NCI-H2227 treated with DMSO at 0.1 percent for 48 hours (cell line): Measurements from ENCODE around the gene TMEM203.

ENCODE experiments used
- DNase-seq: peaks from one replicate; lab custom pipeline; 2025; lab: John Stamatoyannopoulos, UW

TMEM203 gene

GRCh38 chr9:137178939-137179630 lies 26.4 kb downstream of the TMEM203 start:
- DNase-seq: no peak

DNA sequence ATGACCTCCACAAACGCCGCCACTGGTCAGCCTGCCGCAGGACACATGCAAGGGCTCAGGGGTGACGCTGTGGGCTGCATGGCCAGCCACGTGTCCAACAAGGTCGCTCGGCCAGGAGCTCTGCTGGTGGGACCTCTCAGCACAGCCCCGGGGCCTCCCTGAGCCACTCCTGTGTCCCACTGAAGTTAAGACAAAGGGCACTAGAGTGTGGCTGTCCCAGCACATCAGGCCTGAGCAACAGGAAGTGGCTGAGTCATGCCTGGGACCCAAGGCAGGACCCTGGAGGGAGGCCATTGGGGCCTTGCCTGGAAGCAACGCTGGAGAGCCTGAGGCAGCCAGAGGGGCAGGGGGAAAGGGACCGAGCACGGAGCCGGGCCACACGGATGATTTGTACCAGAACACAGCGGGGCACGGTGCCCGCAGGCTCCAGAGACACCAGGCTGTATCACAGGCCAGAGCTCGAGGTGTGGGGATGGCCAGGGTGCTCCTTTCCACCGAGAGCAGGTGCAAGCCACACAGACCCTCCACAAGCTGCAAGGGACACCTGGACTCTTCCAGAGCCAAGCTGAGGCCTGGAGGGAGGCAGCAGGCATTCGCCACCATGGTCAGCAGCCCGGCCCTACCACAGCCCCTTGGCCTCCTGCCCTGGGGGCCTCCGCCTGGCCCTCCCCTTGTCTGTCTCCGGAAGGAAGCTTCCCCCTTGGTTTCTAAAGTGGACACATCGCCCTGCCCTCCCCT lies 27.1 kb downstream of the TMEM203 start:
- no peak for DNase-seq

DNA sequence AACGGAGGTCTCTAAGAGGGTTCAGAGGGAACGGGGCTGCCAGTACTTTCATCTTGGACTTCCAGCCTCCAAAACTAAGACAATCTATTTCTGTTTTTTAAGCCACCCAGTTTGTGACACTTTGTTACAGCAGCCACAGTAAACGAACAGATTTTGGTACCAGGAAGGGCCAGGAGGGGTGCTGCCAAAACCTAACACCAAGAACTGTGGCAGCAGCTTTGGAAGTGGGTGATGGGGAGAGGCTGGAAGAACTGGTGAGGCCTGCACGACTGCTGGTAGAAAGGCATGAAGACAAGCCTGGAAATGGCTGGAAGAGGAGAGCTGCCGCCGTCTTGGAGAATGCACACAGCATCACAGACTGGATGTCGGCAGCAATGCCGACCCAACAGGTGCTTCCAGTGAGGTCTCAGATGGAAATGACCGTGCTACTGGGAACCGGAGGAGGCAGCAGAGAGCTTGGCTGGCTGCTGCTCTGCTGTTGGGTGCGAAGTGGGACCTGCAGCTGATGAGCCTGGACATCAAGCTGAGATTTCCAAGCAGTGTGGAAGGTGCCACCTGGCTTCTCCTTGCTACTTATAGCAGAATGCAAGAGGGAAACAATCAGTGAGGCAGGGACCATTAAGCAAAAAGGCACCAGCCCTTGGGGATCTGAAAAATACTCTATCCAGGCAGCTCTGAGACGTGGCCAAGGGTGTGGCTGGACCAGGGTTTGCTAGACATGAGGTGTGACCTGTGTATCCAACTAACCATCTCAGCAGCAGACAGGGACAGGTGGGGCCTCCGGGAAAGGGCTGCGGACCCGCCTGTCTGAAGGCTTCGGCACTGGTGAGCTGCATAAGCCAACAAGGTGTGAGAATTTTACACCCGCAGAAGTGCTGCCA lies 28.9 kb downstream of the TMEM203 start:
- DNase-seq: peak; percentile 2

GRCh38 chr9:137175345-137175961 lies 30.0 kb downstream of the TMEM203 start:
- DNase-seq: no peak

GRCh38 chr9:137174722-137175293 lies 30.6 kb downstream of the TMEM203 start:
- DNase-seq: no peak

GRCh38 chr9:137173796-137174664 lies 31.4 kb downstream of the TMEM203 start:
- DNase-seq: no peak

- DNase-seq: no peak
These were observed 32.3 kb downstream of the TMEM203 start for GRCh38 chr9:137172901-137173795.

GRCh38 chr9:137171149-137171900 lies 34.1 kb downstream of the TMEM203 start:
- no peak for DNase-seq

DNA sequence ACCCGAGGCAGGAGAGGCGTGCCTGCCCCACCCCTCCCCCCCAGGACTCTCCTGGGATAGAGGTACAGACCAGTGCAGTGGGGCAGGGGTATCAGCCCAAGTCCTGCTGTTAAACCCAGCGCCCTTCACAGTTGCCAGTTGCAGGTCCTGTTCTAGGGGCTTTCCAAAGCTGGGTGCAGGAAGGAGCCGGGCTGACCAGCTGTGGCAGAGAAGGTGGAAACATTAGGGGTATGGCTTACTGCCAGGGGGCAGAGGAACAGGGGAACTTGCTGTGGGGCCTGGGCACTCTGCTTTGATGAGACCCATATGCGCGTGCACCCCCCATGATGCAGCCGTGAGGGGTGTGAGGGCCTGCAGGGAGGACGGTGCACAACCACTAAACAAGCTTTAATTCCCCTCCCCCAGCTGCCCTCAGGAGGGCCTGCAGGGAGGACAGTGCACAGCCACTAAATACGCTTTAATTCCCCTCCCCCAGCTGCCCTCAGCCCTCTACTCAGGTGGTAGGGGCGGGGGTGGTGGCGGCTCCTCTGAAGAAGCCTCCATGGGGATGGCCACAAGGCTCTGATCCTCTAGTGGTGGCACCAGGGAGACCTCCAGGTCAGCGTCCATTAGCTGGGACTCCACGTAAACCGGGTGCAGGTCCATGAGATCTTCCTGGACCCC lies 34.8 kb downstream of the TMEM203 start:
- no peak for DNase-seq

DNA sequence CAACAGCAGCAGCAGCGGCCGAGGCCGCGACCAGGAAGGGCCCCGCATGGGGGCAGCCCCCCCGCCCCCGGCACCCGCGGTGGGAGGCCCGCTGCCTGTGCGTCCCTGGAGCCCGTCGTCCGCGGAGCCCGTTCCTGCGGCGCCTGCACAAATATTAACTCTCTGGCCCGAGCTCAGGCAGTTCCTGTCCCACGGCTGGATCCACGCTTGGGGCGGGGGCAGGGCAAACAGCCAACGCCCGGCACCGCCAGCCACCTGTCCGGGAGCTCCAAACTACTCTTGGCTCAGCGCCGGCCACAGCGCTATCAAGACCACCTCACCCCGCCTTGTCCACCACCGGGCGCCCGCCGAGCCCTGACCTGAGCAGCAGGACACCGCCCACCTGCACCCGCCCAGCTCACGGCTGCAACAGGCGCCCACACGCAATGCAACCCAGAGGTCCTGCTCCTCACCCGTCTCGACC lies 35.5 kb downstream of the TMEM203 start, which contains the start of gene LRRC26:
LRRC26 (minus strand) TSS at position 156 of the 463 bp plus-strand sequence; CDS start at position 48, 108 bp downstream.
- DNase-seq: no peak

DNA sequence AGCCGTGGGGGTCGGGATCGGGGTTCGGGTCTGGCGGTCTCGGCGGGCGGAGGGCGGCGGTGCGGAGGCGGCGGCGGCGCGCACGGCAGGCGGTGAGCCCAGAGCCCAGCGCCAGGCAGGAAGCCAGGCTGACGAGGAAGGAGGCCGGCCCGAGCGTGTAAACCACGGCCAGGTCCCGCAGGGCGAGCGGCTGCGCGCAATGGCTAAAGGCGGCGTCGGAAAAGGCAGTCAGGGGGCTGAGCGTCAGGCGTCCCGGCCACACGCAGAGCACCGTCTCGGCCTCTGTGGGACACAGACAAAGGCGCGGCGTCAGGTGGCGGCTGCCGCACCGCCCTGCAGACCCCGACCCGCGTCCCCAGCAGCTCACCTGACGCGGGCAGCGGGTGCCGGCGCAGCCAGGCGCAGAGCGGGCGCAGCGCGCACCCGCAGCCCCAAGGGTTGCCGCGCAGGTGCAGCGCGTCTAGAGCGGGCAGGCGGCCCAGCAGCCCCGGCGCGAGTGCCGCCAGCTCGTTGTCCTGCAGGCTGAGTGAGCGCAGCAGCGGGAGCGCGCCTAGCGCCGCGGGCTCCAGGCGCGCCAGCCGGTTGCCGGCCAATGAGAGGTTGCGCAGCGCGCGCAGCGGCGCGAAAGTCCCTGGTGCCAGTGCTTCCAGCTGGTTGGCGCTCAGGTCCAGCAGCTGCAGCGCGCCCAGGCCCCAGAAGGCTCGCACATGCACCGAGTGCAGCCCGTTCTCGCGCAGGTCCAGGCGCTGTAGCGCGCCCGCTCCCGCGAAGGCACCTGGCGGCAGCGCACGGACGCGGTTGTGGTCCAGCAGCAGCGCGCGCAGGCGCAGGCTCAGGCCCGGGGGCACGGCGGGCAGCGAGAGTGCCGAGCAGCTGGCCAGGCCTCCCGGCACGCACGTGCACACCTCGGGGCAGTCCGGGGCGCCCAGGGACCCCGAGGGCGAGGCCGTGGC lies 36.3 kb downstream of the TMEM203 start:
- peak; percentile 54 for DNase-seq

DNA sequence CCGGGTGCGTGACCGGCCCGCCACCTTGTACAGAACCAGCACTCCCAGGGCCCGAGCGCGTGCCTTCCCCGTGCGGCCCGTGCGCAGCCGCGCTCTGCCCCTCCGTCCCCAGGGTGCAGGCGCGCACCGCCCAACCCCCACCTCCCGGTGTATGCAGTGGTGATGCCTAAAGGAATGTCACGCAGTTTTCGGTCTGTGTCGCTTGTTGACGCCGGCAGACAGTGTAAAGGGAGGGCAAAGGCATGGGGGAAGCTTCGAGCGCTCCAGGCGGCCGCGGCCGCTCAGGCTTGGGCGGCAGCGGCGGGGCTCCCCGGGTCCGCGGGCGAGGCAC lies 36.9 kb downstream of the TMEM203 start:
- DNase-seq: no peak

GRCh38 chr9:137167747-137168572 lies 37.5 kb downstream of the TMEM203 start:
- DNase-seq: peak; percentile 2

DNA sequence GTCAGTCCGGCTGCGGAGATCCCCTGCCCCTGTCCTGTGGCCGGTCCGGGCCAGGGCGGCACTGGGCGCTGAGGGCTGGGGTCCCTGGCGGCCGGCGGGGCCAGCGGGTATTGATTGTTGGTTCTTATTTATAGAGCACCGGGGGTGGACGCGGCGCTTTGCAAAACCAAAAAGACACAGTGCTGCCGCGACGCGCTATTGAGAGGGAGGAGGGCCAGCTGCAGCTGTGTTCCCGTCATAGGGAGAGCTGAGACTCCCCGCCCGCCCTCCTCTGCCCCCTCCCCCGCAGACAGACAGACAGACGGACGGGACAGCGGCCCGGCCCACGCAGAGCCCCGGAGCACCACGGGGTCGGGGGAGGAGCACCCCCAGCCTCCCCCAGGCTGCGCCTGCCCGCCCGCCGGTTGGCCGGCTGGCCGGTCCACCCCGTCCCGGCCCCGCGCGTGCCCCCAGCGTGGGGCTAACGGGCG lies 38.1 kb downstream of the TMEM203 start:
- peak; percentile 8 for DNase-seq

DNA sequence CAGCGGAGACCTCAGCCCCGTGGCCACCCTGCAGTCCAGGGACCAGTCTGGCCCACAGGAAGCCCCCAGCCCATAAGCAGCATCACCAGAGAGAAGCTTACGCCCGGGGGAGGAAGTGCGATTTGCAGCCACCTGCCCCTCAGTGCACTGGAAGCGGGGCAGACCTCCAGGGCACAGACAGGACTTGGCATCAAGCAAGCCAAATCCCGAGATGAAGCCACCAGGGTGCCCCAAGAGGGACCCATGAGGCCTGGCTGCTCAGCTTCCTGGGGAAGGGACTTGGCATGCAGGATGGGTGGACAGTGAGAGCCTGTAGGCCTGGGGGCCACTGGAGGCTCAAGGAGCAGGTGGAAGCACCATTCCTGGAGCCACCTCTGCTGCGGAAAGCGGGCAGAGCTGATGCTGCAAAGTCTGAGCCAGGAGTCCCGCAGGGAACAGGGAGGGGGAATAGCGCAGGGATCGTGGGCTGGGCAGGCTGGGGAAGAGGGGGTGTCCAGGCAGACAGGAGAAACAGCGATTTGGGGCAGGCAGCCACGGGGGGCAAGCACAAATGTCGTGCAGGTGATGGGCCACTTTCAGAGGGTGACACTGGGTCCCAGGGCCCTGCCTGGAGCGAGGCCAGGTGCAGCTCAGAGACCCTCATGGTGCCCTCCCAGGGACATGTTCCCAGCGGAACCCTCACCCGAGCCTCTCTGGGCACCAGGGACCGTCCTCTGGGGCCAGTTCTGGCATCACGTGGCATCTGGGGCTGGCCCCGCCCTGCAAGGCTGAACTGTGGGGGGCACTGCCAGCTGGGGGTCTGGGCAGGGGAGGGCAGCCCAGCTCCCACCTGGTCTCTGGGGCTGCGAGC lies 38.8 kb downstream of the TMEM203 start:
- DNase-seq: no peak
